GM12874 (cell line): ENCODE results near the gene BRIP1.

ENCODE experiments used
- TF ChIP-seq, protein P1 (sequence below): IDR thresholded peaks from 2 replicates; pipeline ENCODE4 v1.5.1; 2011; ENCODE audit warnings: low read depth, mild to moderate bottlenecking, control low read depth, low read length, moderate library complexity; ENCODE audit not compliant: insufficient read depth

Gene BRIP1

DNA sequence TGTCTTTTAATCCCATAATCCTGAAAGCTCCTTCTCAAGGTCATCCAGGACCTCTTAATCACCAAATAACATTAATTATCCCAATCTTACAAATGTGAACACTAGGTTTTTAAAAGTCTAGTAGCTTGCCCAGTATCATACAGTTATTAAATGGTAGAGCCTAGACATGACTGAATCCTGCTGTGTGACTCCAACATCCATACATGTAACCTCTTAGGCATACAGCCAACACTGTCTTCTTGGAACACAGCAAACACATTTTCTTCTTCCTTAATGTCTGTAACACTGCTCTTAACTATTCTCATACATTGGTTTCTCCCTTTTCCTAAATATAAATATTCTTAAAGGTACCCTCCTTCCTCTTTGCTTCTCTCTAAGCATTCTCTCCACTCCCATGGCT is 13.7 kb downstream of the BRIP1 start:
- TF ChIP-seq, protein P1, sequence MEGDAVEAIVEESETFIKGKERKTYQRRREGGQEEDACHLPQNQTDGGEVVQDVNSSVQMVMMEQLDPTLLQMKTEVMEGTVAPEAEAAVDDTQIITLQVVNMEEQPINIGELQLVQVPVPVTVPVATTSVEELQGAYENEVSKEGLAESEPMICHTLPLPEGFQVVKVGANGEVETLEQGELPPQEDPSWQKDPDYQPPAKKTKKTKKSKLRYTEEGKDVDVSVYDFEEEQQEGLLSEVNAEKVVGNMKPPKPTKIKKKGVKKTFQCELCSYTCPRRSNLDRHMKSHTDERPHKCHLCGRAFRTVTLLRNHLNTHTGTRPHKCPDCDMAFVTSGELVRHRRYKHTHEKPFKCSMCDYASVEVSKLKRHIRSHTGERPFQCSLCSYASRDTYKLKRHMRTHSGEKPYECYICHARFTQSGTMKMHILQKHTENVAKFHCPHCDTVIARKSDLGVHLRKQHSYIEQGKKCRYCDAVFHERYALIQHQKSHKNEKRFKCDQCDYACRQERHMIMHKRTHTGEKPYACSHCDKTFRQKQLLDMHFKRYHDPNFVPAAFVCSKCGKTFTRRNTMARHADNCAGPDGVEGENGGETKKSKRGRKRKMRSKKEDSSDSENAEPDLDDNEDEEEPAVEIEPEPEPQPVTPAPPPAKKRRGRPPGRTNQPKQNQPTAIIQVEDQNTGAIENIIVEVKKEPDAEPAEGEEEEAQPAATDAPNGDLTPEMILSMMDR = no peak

GRCh38 chr17:61848896-61849295 is 14.4 kb downstream of the BRIP1 start:
- TF ChIP-seq, protein P1 = no peak

DNA sequence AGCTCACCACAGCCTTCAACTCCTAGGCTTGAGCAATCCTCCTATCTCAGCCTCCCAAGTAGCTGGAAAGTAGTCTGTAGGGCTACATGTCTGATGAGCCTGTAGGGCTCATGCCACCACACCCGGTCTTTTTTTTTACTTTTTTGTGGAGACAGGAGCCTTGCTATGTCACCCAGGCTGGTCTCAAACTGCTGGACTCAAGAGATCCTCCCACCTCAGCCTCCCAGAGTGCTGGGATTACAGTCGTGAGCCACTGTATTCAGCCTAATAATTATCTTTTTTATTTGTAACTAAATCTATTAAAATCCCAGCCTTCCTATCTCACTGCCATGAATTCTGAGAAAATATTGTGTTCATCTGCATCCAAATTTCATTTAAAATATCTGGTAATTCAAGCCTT is 15.1 kb downstream of the BRIP1 start:
- TF ChIP-seq, protein P1 = no peak

DNA sequence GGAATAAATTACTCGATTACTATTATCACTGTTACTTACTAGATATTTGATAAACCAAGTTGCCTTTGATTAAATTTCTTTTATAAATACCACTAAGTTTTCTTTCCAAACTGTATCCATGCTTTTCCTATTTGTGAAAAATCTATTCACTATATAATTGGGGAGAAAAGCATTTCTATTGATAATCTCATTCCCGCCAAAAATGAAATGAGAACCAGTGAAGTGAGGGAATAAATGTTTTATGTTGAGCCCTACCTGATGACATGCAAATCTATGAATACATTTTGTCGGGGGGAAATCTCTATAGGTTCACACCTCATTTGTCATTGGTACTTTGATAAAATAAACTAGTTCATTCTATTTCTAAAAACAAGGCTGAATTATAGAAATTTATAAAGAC is 15.7 kb downstream of the BRIP1 start:
- TF ChIP-seq, protein P1 = no peak

GRCh38 chr17:61846761-61847375 is 16.5 kb downstream of the BRIP1 start:
- TF ChIP-seq, protein P1 = no peak

DNA sequence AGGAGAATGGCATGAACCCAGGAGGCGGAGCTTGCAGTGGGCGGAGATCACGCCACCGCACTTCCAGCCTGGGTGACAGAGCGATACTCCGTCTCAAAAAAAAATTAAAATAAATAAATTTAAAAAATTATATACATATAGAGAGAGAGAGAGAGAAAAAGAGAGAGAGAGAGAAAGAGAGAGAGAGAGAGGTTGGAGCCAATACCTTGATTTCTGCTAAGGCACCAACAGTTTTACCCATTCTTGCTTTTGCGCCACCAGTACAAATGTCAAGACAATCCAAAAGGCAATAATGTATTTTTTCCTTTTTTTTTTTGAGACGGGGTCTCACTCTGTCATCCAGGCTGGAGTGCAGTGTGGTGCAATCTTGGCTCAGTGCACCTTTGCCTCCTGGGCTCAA is 17.2 kb downstream of the BRIP1 start:
- TF ChIP-seq, protein P1 = no peak

GRCh38 chr17:61843435-61843834 is 19.9 kb downstream of the BRIP1 start:
- TF ChIP-seq, protein P1 = no peak
